GM19351 (cell line): ENCODE measurements around the gene ROBO2.

Experiments
- ATAC-seq: cut with Tn5 transposase; IDR thresholded peaks from one replicate; pipeline ENCODE4 v1.9.1; 2021; ENCODE audit warnings: mild to moderate bottlenecking, moderate library complexity; ENCODE audit not compliant: unreplicated experiment

ROBO2 gene

GRCh38 chr3:77188210-77188609 lies 148.3 kb downstream of the ROBO2 start:
- ATAC-seq = no peak

GRCh38 chr3:77189258-77189657 lies 149.4 kb downstream of the ROBO2 start:
- no peak for ATAC-seq

GRCh38 chr3:77189684-77190083 lies 149.8 kb downstream of the ROBO2 start:
- ATAC-seq = no peak

GRCh38 chr3:77190374-77190773 lies 150.5 kb downstream of the ROBO2 start:
- no peak for ATAC-seq

- ATAC-seq = no peak
Measured at GRCh38 chr3:77191014-77191413, 151.1 kb downstream of the ROBO2 start.

GRCh38 chr3:77191640-77192039 lies 151.7 kb downstream of the ROBO2 start:
- no peak for ATAC-seq

GRCh38 chr3:77195766-77196545 lies 156.1 kb downstream of the ROBO2 start:
- ATAC-seq = no peak

- no peak for ATAC-seq
Measured at GRCh38 chr3:77197408-77197807, 157.5 kb downstream of the ROBO2 start.

- no peak for ATAC-seq
Measured at GRCh38 chr3:77203851-77204250, 164.0 kb downstream of the ROBO2 start.

- no peak for ATAC-seq
Measured at GRCh38 chr3:77204788-77205187, 164.9 kb downstream of the ROBO2 start.

GRCh38 chr3:77207753-77208152 lies 167.9 kb downstream of the ROBO2 start:
- ATAC-seq = no peak

- ATAC-seq = no peak
Measured at GRCh38 chr3:77222701-77223100, 182.8 kb downstream of the ROBO2 start.

GRCh38 chr3:77227567-77227966 lies 187.7 kb downstream of the ROBO2 start:
- ATAC-seq = no peak

- ATAC-seq = no peak
Measured at GRCh38 chr3:77232557-77232956, 192.7 kb downstream of the ROBO2 start.

GRCh38 chr3:77234004-77234403 lies 194.1 kb downstream of the ROBO2 start:
- no peak for ATAC-seq

- ATAC-seq = no peak
Measured at GRCh38 chr3:77236118-77236517, 196.2 kb downstream of the ROBO2 start.

- no peak for ATAC-seq
Measured at GRCh38 chr3:77240072-77240650, 200.3 kb downstream of the ROBO2 start.

GRCh38 chr3:77242371-77242770 lies 202.5 kb downstream of the ROBO2 start:
- no peak for ATAC-seq

GRCh38 chr3:77244981-77245380 lies 205.1 kb downstream of the ROBO2 start:
- ATAC-seq = no peak

GRCh38 chr3:77247061-77247460 lies 207.2 kb downstream of the ROBO2 start:
- ATAC-seq = no peak

GRCh38 chr3:77247817-77248216 lies 207.9 kb downstream of the ROBO2 start:
- no peak for ATAC-seq

GRCh38 chr3:77248420-77248819 lies 208.5 kb downstream of the ROBO2 start:
- ATAC-seq = no peak

GRCh38 chr3:77251136-77251535 lies 211.2 kb downstream of the ROBO2 start:
- no peak for ATAC-seq
